ENCODE results near the gene ATG16L2. TPM values are rescaled to one million over a fixed set of nuclear protein-coding genes. Genes with fewer than 3 reads are reported as not detected.
A peak's percentile ranks its signal among the peaks of the same experiment; 100 is the strongest.

Gene ATG16L2
- polyA plus RNA-seq, 1 donor from 2014 or later = 9.4 TPM

DNA sequence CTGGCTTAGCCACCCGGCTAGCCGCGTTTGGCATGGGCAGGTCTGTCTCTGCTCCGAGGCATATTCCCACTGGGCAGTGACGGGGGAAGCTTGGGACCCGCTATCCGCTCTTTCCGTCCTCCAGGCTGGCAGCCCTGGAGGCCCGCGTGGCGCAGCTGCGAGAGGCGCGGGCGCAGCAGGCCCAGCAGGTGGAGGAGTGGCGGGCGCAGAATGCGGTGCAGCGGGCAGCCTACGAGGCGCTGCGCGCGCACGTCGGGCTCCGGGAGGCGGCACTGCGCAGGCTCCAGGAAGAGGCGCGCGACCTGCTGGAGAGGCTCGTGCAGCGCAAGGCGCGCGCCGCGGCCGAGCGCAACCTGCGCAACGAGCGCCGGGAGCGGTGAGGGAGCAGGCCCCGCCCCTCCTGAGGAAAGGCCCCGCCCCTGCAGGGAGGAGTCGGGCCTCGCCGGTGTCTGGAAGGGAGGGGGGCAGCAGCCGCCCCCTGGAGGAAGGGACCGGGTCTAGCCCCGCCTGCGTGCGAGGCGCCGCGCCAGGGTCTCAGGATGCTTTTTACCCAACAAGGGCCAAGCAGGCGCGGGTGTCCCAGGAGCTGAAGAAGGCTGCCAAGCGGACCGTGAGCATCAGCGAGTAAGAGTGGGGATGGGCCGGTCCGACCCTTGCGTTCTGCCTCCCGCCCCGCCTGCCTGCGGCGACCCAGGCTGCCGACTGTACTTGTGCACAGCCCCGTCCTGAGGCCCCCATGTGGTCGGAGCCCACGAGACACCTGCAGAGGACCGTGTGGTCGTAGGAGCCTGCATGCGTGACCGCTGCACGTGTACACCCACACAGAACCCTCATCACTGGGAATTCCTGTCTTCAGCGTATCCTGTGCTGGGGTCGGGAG lies 7.9 kb downstream of the ATG16L2 start:
- H3K9me2 ChIP-seq (ENCODE audit: insufficient read depth, low read length) = no peaks in the 10 kb centered on the region
- H4K20me1 ChIP-seq (ENCODE audit: insufficient read depth) = no peaks in the 10 kb centered on the region
- H2AFZ ChIP-seq (ENCODE audit: low read depth, low read length) = peak overlapping the region; percentile 62
- no peaks in the 10 kb centered on the region for H3K36me3 ChIP-seq (ENCODE audit: insufficient read depth, low read length)
- peak overlapping the region; percentile 47 for H3K27ac ChIP-seq (ENCODE audit: low read length)
- H3K9me3 ChIP-seq (ENCODE audit: low read length) = no peaks in the 10 kb centered on the region
- H3K4me2 ChIP-seq (ENCODE audit: low read length) = peak overlapping the region; percentile 9
- TF ChIP-seq RAD21 (conservative IDR thresholded peaks at IDR 0.05) (peak; percentile 44), EZH2 (IDR thresholded peaks at IDR 0.05; ENCODE audit: borderline replicate concordance, insufficient read depth, low read length, poor library complexity, severe bottlenecking) (no peak), MXI1 (conservative IDR thresholded peaks at IDR 0.05; ENCODE audit: poor library complexity, severe bottlenecking) (peak; percentile 65), TAF1 (IDR thresholded peaks at IDR 0.05; ENCODE audit: low read depth) (no peak), CTCF (IDR thresholded peaks at IDR 0.05; ENCODE audit: poor library complexity, severe bottlenecking) (peak; percentile 53), POLR2AphosphoS5 (IDR thresholded peaks at IDR 0.05) (peak; percentile 87), EP300 (conservative IDR thresholded peaks at IDR 0.05; ENCODE audit: poor library complexity, severe bottlenecking) (peak; percentile 15), SMC3 (conservative IDR thresholded peaks at IDR 0.05; ENCODE audit: poor library complexity) (peak; percentile 57)
- TF ChIP-seq, protein P1, sequence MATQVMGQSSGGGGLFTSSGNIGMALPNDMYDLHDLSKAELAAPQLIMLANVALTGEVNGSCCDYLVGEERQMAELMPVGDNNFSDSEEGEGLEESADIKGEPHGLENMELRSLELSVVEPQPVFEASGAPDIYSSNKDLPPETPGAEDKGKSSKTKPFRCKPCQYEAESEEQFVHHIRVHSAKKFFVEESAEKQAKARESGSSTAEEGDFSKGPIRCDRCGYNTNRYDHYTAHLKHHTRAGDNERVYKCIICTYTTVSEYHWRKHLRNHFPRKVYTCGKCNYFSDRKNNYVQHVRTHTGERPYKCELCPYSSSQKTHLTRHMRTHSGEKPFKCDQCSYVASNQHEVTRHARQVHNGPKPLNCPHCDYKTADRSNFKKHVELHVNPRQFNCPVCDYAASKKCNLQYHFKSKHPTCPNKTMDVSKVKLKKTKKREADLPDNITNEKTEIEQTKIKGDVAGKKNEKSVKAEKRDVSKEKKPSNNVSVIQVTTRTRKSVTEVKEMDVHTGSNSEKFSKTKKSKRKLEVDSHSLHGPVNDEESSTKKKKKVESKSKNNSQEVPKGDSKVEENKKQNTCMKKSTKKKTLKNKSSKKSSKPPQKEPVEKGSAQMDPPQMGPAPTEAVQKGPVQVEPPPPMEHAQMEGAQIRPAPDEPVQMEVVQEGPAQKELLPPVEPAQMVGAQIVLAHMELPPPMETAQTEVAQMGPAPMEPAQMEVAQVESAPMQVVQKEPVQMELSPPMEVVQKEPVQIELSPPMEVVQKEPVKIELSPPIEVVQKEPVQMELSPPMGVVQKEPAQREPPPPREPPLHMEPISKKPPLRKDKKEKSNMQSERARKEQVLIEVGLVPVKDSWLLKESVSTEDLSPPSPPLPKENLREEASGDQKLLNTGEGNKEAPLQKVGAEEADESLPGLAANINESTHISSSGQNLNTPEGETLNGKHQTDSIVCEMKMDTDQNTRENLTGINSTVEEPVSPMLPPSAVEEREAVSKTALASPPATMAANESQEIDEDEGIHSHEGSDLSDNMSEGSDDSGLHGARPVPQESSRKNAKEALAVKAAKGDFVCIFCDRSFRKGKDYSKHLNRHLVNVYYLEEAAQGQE (IDR thresholded peaks at IDR 0.05; ENCODE audit: borderline replicate concordance) = peak; percentile 35
- H3K79me2 ChIP-seq (replicated peaks; ENCODE audit: insufficient read depth, low read length) = no peaks in the 10 kb centered on the region
- H3F3A ChIP-seq (ENCODE audit: insufficient read depth, low read length, poor library complexity, severe bottlenecking) = no peaks in the 10 kb centered on the region
- peak overlapping the region; percentile 64 for H3K9ac ChIP-seq (ENCODE audit: low read length)
- no peaks in the 10 kb centered on the region for H3K27me3 ChIP-seq (ENCODE audit: insufficient read depth, low read depth, low read length)
- peak overlapping the region; percentile 71 for H3K4me3 ChIP-seq (ENCODE audit: low read length)

DNA sequence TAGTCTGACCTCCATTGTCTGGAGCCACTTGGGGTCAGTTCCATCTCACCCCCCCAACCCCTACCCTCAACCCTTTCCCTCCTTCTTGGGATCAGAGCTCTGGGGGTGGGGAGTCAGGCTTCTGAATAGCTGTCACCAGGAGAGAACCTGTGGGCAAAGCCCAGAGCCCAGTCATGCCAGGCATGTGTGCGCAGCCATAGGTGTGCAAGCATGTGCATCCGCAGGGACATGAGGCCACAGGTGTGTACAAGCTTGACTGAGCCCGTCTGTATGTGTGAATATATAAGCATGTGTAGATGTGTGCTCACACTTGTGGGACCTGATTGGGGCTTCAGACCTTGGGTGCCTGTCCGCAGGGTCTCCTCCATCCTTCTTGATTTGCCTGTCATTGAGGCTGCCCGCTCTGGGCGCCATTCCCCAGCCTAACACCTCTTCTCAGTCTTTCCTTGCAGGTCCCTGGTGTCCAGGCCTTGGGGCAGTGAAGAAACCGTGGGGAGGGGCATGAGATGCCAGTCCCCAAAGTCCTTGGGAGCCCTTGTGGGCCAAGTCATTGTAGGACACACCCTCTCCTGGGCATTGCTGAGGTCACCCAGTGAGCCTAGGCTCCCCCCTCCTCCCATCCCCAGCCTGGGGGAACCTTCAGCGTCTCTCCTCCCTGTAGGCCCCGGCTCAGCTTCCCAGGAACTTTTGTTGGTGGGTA lies 9.0 kb downstream of the ATG16L2 start:
- Histone ChIP-seq H3K36me3 (ENCODE audit: insufficient read depth, low read length) (no peaks in the 10 kb centered on the region), H3K4me3 (ENCODE audit: low read length) (peak overlapping the region; percentile 71), H3K79me2 (replicated peaks; ENCODE audit: insufficient read depth, low read length) (no peaks in the 10 kb centered on the region), H3K9ac (ENCODE audit: low read length) (no peak overlapping the region), H2AFZ (ENCODE audit: low read depth, low read length) (no peak overlapping the region), H4K20me1 (ENCODE audit: insufficient read depth) (no peaks in the 10 kb centered on the region), H3F3A (ENCODE audit: insufficient read depth, low read length, poor library complexity, severe bottlenecking) (no peaks in the 10 kb centered on the region), H3K27me3 (ENCODE audit: insufficient read depth, low read depth, low read length) (no peaks in the 10 kb centered on the region), H3K9me3 (ENCODE audit: low read length) (no peaks in the 10 kb centered on the region), H3K4me2 (ENCODE audit: low read length) (no peak overlapping the region), H3K27ac (ENCODE audit: low read length) (no peak overlapping the region), H3K9me2 (ENCODE audit: insufficient read depth, low read length) (no peaks in the 10 kb centered on the region)
- no peak for TF ChIP-seq SMC3 (conservative IDR thresholded peaks at IDR 0.05; ENCODE audit: poor library complexity)
